WERI-Rb-1 (cell line): ENCODE data around the gene APOBEC3F.

ENCODE experiments used
- DNase-seq: peaks from one replicate; pipeline ENCODE4 v3.0.0-alpha.2; 2020
- H3K27ac ChIP-seq: fragments of 250-450 bp; sonication (Bioruptor Pico); 2 replicates; pipeline ENCODE4 v1.5.1; 2020; ENCODE audit warnings: mild to moderate bottlenecking, moderate library complexity
- H3K27me3 ChIP-seq: fragments of 250-450 bp; sonication (Bioruptor Pico); 2 replicates; pipeline ENCODE4 v1.5.1; 2021; ENCODE audit warnings: mild to moderate bottlenecking, low read depth, moderate library complexity; ENCODE audit not compliant: insufficient read depth, severe bottlenecking
- H3K36me3 ChIP-seq: fragments of 250-450 bp; sonication (Bioruptor Pico); 2 replicates; pipeline ENCODE4 v1.5.1; 2020; ENCODE audit warnings: mild to moderate bottlenecking, moderate library complexity
- H3K4me3 ChIP-seq: 2 replicates; pipeline ENCODE4 v1.5.1; 2011; ENCODE audit warnings: low read depth, mild to moderate bottlenecking, control low read depth, low read length
- H3K9me3 ChIP-seq: fragments of 250-450 bp; sonication (Bioruptor Pico); 2 replicates; pipeline ENCODE4 v1.5.1; 2021; ENCODE audit warnings: mild to moderate bottlenecking, moderate library complexity; ENCODE audit not compliant: severe bottlenecking
- TF ChIP-seq, protein P1 (sequence below): IDR thresholded peaks from 2 replicates; pipeline ENCODE4 v1.5.1; 2011; ENCODE audit warnings: low read depth, mild to moderate bottlenecking, control low read depth, inconsistent platforms, low read length

The APOBEC3F gene

GRCh38 chr22:39084666-39085065 is 44.0 kb downstream of the APOBEC3F start:
- H3K27me3 ChIP-seq: no peaks in the 10 kb centered on the region
- no peaks in the 10 kb centered on the region for H3K36me3 ChIP-seq
- no peaks in the 10 kb centered on the region for H3K9me3 ChIP-seq
- TF ChIP-seq, protein P1, sequence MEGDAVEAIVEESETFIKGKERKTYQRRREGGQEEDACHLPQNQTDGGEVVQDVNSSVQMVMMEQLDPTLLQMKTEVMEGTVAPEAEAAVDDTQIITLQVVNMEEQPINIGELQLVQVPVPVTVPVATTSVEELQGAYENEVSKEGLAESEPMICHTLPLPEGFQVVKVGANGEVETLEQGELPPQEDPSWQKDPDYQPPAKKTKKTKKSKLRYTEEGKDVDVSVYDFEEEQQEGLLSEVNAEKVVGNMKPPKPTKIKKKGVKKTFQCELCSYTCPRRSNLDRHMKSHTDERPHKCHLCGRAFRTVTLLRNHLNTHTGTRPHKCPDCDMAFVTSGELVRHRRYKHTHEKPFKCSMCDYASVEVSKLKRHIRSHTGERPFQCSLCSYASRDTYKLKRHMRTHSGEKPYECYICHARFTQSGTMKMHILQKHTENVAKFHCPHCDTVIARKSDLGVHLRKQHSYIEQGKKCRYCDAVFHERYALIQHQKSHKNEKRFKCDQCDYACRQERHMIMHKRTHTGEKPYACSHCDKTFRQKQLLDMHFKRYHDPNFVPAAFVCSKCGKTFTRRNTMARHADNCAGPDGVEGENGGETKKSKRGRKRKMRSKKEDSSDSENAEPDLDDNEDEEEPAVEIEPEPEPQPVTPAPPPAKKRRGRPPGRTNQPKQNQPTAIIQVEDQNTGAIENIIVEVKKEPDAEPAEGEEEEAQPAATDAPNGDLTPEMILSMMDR: no peak
- no peak overlapping the region for H3K27ac ChIP-seq
- no peak for DNase-seq
- H3K4me3 ChIP-seq: no peak overlapping the region

- Histone ChIP-seq H3K27me3 (no peaks in the 10 kb centered on the region), H3K4me3 (no peak overlapping the region), H3K9me3 (no peaks in the 10 kb centered on the region), H3K36me3 (no peaks in the 10 kb centered on the region), H3K27ac (no peak overlapping the region)
- DNase-seq: no peak
- TF ChIP-seq, protein P1: no peak
These were observed 46.4 kb downstream of the APOBEC3F start for GRCh38 chr22:39087098-39087497.

GRCh38 chr22:39087881-39088684 is 47.4 kb downstream of the APOBEC3F start:
- H3K27me3 ChIP-seq: no peaks in the 10 kb centered on the region
- H3K27ac ChIP-seq: no peak overlapping the region
- TF ChIP-seq, protein P1: no peak
- DNase-seq: peak; percentile 68
- H3K9me3 ChIP-seq: no peaks in the 10 kb centered on the region
- H3K36me3 ChIP-seq: no peaks in the 10 kb centered on the region
- no peak overlapping the region for H3K4me3 ChIP-seq

- H3K27me3 ChIP-seq: no peaks in the 10 kb centered on the region
- H3K4me3 ChIP-seq: no peak overlapping the region
- no peaks in the 10 kb centered on the region for H3K36me3 ChIP-seq
- no peak overlapping the region for H3K27ac ChIP-seq
- TF ChIP-seq, protein P1: no peak
- DNase-seq: no peak
- H3K9me3 ChIP-seq: no peaks in the 10 kb centered on the region
These were observed 48.0 kb downstream of the APOBEC3F start for GRCh38 chr22:39088685-39089032.

DNA sequence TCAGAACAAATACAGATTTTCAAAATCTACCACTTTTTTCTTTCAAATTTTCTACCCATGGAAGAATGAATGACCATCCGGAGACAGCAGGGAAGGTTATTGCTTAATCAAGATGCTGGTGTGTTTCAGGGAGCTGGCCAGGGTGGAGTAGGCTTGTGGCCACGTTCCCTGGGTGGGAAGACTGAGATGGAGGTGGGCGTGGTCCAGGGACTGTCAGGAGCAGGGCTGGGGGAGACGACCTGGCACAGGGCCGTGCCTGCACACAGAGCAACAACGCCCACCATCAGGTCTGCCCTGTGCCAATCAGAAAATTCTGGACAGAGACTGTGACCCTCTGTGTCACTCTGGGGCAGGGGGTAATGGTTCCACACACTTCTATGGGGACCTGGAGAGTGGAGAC is 49.3 kb downstream of the APOBEC3F start:
- Histone ChIP-seq H3K4me3 (no peak overlapping the region), H3K27me3 (no peaks in the 10 kb centered on the region), H3K27ac (no peak overlapping the region), H3K36me3 (no peaks in the 10 kb centered on the region), H3K9me3 (no peaks in the 10 kb centered on the region)
- TF ChIP-seq, protein P1: no peak
- DNase-seq: no peak
